Neural cell (in vitro differentiated cells): ENCODE measurements around the gene SEMA6A. TPM values are rescaled to one million over a fixed set of nuclear protein-coding genes. Genes with fewer than 3 reads are reported as not detected.

Experiments used
- H2AFZ ChIP-seq: fragments of 200-600, 300-800 bp; sonication (generic), shearing (Covaris generic); 2 replicates; pipeline ENCODE4 v1.6.0; 2014; ENCODE audit warnings: low read depth, mild to moderate bottlenecking, antibody characterized with exemption, low read length, moderate library complexity
- H3F3A ChIP-seq: fragments of 200-600 bp; shearing (Covaris generic); 2 replicates; pipeline ENCODE4 v1.6.1; 2016; ENCODE audit warnings: mild to moderate bottlenecking, moderate library complexity, mixed read lengths, antibody characterized with exemption, low read length; ENCODE audit not compliant: insufficient read depth, poor library complexity, severe bottlenecking
- H3K27ac ChIP-seq: fragments of 200-600, 300-800 bp; sonication (generic), shearing (Covaris generic); 2 replicates; pipeline ENCODE4 v1.5.1; 2014; ENCODE audit warnings: mild to moderate bottlenecking, low read length, moderate library complexity
- H3K27me3 ChIP-seq: fragments of 300-800, 200-600 bp; sonication (generic), shearing (Covaris generic); 2 replicates; pipeline ENCODE4 v1.6.0; 2014; ENCODE audit warnings: mild to moderate bottlenecking, low read depth, low read length, moderate library complexity; ENCODE audit not compliant: insufficient read depth
- H3K36me3 ChIP-seq: fragments of 300-800, 200-600 bp; sonication (generic), shearing (Covaris generic); 2 replicates; pipeline ENCODE4 v1.5.1; 2014; ENCODE audit warnings: mild to moderate bottlenecking, antibody characterized with exemption, low read length, moderate library complexity; ENCODE audit not compliant: insufficient read depth
- H3K4me2 ChIP-seq: fragments of 300-800, 200-600 bp; sonication (generic), shearing (Covaris generic); 2 replicates; pipeline ENCODE4 v1.6.0; 2014; ENCODE audit warnings: mild to moderate bottlenecking, low read length
- H3K4me3 ChIP-seq: fragments of 300-800, 200-600 bp; sonication (generic), shearing (Covaris generic); 2 replicates; pipeline ENCODE4 v1.5.1; 2014; ENCODE audit warnings: mild to moderate bottlenecking, low read length, moderate library complexity
- H3K79me2 ChIP-seq: fragments of 200-600 bp; shearing (Covaris generic); replicated peaks from 2 replicates; pipeline ENCODE4 v1.6.0; 2014; ENCODE audit warnings: mild to moderate bottlenecking, low read length, moderate library complexity; ENCODE audit not compliant: insufficient read depth
- H3K9ac ChIP-seq: fragments of 300-800, 200-600 bp; sonication (generic), shearing (Covaris generic); 2 replicates; pipeline ENCODE4 v1.6.1; 2016; ENCODE audit warnings: mild to moderate bottlenecking, low read length, mixed read lengths
- H3K9me2 ChIP-seq: fragments of 200-600 bp; shearing (Covaris generic); 2 replicates; pipeline ENCODE4 v1.6.1; 2016; ENCODE audit warnings: mild to moderate bottlenecking, low read length, mixed read lengths; ENCODE audit not compliant: insufficient read depth
- H3K9me3 ChIP-seq: fragments of 200-600, 300-800 bp; sonication (generic), shearing (Covaris generic); 2 replicates; pipeline ENCODE4 v1.6.1; 2016; ENCODE audit warnings: mild to moderate bottlenecking, mixed run types, low read length, moderate library complexity, mixed read lengths
- H4K20me1 ChIP-seq: fragments of 200-600 bp; shearing (Covaris generic); 2 replicates; pipeline ENCODE4 v1.6.1; 2016; ENCODE audit warnings: mild to moderate bottlenecking, mixed run types; ENCODE audit not compliant: insufficient read depth
- CTCF ChIP-seq: fragments of 450-650 bp; IDR thresholded peaks from 2 replicates; pipeline ENCODE4 v1.5.1; 2014; ENCODE audit warnings: antibody characterized with exemption, mild to moderate bottlenecking, moderate library complexity; ENCODE audit not compliant: poor library complexity, severe bottlenecking
- EP300 ChIP-seq: fragments of 450-650 bp; conservative IDR thresholded peaks from 2 replicates; pipeline ENCODE4 v1.6.1; 2014; ENCODE audit warnings: antibody characterized with exemption, mild to moderate bottlenecking, moderate library complexity; ENCODE audit not compliant: poor library complexity, severe bottlenecking
- EZH2 ChIP-seq: fragments of 200-600, 300-800 bp; shearing (Covaris generic), sonication (generic); IDR thresholded peaks from 2 replicates; pipeline ENCODE4 v1.6.1; 2014; ENCODE audit warnings: antibody characterized with exemption, low read length, borderline replicate concordance, mild to moderate bottlenecking; ENCODE audit not compliant: insufficient read depth, poor library complexity, severe bottlenecking
- MXI1 ChIP-seq: fragments of 450-650 bp; conservative IDR thresholded peaks from 2 replicates; pipeline ENCODE4 v1.6.1; 2014; ENCODE audit warnings: antibody characterized with exemption, mild to moderate bottlenecking; ENCODE audit not compliant: poor library complexity, severe bottlenecking
- POLR2AphosphoS5 ChIP-seq: IDR thresholded peaks from 2 replicates; pipeline ENCODE4 v1.6.1; 2012
- RAD21 ChIP-seq: fragments of 450-650 bp; conservative IDR thresholded peaks from 2 replicates; pipeline ENCODE4 v1.6.1; 2014; ENCODE audit warnings: antibody characterized with exemption, mild to moderate bottlenecking, moderate library complexity
- SMC3 ChIP-seq: fragments of 450-650 bp; conservative IDR thresholded peaks from 2 replicates; pipeline ENCODE4 v1.6.1; 2014; ENCODE audit warnings: antibody characterized with exemption, mild to moderate bottlenecking, moderate library complexity; ENCODE audit not compliant: poor library complexity
- TAF1 ChIP-seq: IDR thresholded peaks from 2 replicates; pipeline ENCODE4 v1.6.1; 2012; ENCODE audit warnings: low read depth
- polyA plus RNA-seq: library from polyadenylated mRNA; depleted of rRNA; stranded (reverse); fragments of >200 nt; gene quantifications from 2 replicates; pipeline ENCODE4 v1.2.3, GENCODE V29; 2014
- TF ChIP-seq, protein P1 (sequence below): IDR thresholded peaks from 2 replicates; pipeline ENCODE4 v1.6.1; 2012; ENCODE audit warnings: borderline replicate concordance

The SEMA6A gene
- polyA plus RNA-seq, 1 donor from 2014 or later: 6.5 TPM

GRCh38 chr5:116598911-116599310, 24.3 kb upstream of the SEMA6A start:
- Histone ChIP-seq H2AFZ (no peak overlapping the region), H3K27ac (no peak overlapping the region), H3K4me3 (no peak overlapping the region), H3K9me3 (no peaks in the 10 kb centered on the region), H3K4me2 (no peak overlapping the region), H3K36me3 (no peaks in the 10 kb centered on the region), H3K9me2 (no peaks in the 10 kb centered on the region), H3K9ac (no peak overlapping the region), H3K79me2 (no peaks in the 10 kb centered on the region), H3F3A (no peaks in the 10 kb centered on the region), H4K20me1 (no peaks in the 10 kb centered on the region), H3K27me3 (no peaks in the 10 kb centered on the region)
- TF ChIP-seq TAF1: no peak
- no peak for TF ChIP-seq POLR2AphosphoS5
- TF ChIP-seq SMC3: no peak
- TF ChIP-seq, protein P1, sequence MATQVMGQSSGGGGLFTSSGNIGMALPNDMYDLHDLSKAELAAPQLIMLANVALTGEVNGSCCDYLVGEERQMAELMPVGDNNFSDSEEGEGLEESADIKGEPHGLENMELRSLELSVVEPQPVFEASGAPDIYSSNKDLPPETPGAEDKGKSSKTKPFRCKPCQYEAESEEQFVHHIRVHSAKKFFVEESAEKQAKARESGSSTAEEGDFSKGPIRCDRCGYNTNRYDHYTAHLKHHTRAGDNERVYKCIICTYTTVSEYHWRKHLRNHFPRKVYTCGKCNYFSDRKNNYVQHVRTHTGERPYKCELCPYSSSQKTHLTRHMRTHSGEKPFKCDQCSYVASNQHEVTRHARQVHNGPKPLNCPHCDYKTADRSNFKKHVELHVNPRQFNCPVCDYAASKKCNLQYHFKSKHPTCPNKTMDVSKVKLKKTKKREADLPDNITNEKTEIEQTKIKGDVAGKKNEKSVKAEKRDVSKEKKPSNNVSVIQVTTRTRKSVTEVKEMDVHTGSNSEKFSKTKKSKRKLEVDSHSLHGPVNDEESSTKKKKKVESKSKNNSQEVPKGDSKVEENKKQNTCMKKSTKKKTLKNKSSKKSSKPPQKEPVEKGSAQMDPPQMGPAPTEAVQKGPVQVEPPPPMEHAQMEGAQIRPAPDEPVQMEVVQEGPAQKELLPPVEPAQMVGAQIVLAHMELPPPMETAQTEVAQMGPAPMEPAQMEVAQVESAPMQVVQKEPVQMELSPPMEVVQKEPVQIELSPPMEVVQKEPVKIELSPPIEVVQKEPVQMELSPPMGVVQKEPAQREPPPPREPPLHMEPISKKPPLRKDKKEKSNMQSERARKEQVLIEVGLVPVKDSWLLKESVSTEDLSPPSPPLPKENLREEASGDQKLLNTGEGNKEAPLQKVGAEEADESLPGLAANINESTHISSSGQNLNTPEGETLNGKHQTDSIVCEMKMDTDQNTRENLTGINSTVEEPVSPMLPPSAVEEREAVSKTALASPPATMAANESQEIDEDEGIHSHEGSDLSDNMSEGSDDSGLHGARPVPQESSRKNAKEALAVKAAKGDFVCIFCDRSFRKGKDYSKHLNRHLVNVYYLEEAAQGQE: no peak
- no peak for TF ChIP-seq CTCF
- TF ChIP-seq EZH2: no peak
- TF ChIP-seq RAD21: no peak
- no peak for TF ChIP-seq MXI1
- no peak for TF ChIP-seq EP300

DNA sequence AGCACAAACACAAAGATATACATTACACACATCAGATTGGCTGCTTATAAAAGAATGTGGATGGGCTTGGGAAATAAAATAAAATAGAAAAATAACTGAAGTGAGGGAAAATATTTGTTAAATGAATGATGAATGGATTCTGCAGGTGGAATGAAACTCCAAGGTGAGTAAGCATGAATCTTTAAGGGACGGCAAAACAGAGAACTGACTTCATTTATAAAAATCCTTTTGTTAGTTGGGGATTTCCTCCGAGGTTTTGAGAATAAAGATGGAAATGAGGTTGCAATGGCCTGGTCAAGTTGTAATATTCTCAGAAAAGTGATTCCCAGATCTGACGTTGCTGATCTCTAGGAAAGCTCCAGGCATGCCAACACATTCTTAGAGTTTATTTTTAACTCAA, 20.9 kb upstream of the SEMA6A start:
- no peak overlapping the region for H3K9ac ChIP-seq
- H4K20me1 ChIP-seq: no peaks in the 10 kb centered on the region
- no peaks in the 10 kb centered on the region for H3K27me3 ChIP-seq
- H3K27ac ChIP-seq: no peak overlapping the region
- H3F3A ChIP-seq: no peaks in the 10 kb centered on the region
- H3K9me3 ChIP-seq: no peaks in the 10 kb centered on the region
- H3K36me3 ChIP-seq: no peaks in the 10 kb centered on the region
- H3K9me2 ChIP-seq: no peaks in the 10 kb centered on the region
- no peak overlapping the region for H3K4me3 ChIP-seq
- no peaks in the 10 kb centered on the region for H3K79me2 ChIP-seq
- TF ChIP-seq EZH2: no peak
- TF ChIP-seq TAF1: no peak
- no peak for TF ChIP-seq MXI1
- H3K4me2 ChIP-seq: no peak overlapping the region
- no peak overlapping the region for H2AFZ ChIP-seq

GRCh38 chr5:116593340-116593739, 18.7 kb upstream of the SEMA6A start:
- no peaks in the 10 kb centered on the region for H3K27me3 ChIP-seq
- no peak overlapping the region for H3K9ac ChIP-seq
- no peaks in the 10 kb centered on the region for H4K20me1 ChIP-seq
- H3K36me3 ChIP-seq: no peaks in the 10 kb centered on the region
- H3K79me2 ChIP-seq: no peaks in the 10 kb centered on the region
- no peak overlapping the region for H3K27ac ChIP-seq
- H3F3A ChIP-seq: no peaks in the 10 kb centered on the region
- H2AFZ ChIP-seq: no peak overlapping the region
- TF ChIP-seq EP300: no peak
- H3K4me3 ChIP-seq: no peak overlapping the region
- H3K9me2 ChIP-seq: no peaks in the 10 kb centered on the region
- H3K9me3 ChIP-seq: no peaks in the 10 kb centered on the region
- no peak overlapping the region for H3K4me2 ChIP-seq
